ENCODE measurements around the gene CISD3.

CISD3 gene

DNA sequence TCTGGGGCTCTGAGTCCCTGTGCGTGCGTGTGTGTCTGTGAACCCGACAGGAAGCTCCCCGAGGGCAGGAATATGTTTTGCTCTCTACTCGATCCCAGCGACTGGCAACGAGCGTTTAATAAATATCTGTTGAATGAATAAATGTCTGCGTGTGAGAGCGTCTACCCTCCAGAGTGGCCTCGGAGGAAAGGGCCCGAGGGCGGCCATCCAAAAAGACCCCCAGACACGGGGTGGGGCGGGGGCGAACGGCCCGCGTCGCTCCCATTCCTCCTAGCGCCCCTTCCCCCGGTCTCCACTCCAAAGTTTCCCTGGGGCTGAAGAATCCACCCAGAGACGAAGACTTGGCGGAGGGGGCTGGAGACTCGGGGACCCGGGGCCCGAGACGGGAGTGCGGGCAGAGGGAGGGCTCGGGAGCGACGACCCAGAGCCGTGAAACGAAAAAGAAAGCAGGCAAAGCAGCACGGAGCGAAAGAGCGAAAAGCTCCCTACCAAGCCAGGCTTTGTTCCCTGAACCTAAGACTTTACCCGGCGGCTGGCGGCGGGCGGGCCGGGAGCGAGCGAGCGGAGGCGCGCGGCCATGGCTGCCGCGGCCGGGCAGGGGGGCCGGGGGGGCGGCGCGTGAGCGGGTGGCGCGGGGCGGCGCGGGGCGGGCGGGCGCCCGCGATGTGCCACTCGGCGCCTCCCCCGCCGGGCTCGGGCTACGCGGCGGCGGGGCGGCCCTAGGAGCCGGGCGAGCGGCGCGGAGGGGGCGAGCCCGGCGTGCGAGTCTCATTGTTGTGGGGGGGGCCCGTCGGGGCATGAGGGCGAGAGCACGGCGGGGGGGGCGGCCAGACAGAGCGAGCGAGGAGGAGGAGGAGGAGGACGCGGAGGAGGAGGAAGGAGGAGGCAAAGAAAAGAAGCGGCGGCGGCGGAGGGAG is 25.3 kb upstream of the CISD3 start, which contains the start of gene MLLT6:
TSS of gene MLLT6 (plus strand) at position 668 of the 917 bp plus-strand sequence. CDS start 360 bp downstream, outside the sequence.
- peak within 1 kb of the TSS; percentile 98 for H3K27ac ChIP-seq
- TF ChIP-seq, protein P1, sequence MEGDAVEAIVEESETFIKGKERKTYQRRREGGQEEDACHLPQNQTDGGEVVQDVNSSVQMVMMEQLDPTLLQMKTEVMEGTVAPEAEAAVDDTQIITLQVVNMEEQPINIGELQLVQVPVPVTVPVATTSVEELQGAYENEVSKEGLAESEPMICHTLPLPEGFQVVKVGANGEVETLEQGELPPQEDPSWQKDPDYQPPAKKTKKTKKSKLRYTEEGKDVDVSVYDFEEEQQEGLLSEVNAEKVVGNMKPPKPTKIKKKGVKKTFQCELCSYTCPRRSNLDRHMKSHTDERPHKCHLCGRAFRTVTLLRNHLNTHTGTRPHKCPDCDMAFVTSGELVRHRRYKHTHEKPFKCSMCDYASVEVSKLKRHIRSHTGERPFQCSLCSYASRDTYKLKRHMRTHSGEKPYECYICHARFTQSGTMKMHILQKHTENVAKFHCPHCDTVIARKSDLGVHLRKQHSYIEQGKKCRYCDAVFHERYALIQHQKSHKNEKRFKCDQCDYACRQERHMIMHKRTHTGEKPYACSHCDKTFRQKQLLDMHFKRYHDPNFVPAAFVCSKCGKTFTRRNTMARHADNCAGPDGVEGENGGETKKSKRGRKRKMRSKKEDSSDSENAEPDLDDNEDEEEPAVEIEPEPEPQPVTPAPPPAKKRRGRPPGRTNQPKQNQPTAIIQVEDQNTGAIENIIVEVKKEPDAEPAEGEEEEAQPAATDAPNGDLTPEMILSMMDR (conservative IDR thresholded peaks at IDR 0.05): no peak
- TF ChIP-seq ZFX (IDR thresholded peaks at IDR 0.05): no peak

DNA sequence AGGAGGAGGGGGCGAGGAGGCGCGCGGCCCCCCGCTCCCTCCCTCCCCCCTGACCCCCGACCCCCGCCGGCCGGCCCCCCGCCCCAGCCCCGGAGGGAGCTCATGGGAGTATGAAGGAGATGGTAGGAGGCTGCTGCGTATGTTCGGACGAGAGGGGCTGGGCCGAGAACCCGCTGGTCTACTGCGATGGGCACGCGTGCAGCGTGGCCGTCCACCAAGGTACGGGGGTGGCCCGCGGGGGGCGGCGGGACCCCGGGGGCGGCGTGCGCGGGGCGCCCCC is 24.7 kb upstream of the CISD3 start:
- TF ChIP-seq ZFX (IDR thresholded peaks at IDR 0.05): no peak
- TF ChIP-seq, protein P1 (conservative IDR thresholded peaks at IDR 0.05): no peak
- peak overlapping the region; percentile 98 for H3K27ac ChIP-seq

DNA sequence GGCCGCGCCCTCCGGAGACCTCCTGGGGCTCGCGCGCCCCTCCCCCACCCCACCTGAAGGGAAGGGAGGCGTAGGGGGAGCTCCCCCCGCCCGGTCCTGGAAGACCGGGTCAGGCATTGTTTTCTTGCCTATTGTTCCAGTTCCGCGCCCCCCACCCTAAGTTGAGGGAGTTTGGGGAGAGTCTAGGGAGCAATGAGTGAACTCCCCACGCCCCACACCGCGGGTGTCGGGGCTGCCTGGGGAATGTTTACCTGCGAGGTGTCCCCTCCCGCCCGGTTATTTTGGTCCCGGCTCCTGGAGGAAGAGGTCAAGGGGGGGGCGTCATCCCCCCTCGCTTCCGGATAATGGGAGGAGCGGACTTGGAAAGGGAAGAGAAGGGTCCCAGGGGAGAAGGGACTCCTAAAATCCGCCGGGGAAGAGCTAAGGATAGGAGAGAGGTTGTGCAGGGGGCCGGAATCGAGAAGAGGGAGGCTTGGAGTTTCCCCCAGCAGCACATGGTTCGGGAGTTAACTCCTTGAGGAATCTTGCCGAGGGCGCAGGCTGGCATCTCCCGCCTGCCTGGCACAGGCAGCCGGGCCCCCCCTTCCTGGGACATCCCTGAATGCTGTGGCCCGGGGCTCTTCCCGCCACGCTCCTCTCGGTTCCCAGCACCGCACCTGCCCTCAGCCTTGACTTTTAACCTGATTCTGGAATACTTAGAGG is 24.2 kb upstream of the CISD3 start:
- peak overlapping the region; percentile 98 for H3K27ac ChIP-seq
- TF ChIP-seq ZFX (IDR thresholded peaks at IDR 0.05): no peak
- TF ChIP-seq, protein P1 (conservative IDR thresholded peaks at IDR 0.05): no peak

DNA sequence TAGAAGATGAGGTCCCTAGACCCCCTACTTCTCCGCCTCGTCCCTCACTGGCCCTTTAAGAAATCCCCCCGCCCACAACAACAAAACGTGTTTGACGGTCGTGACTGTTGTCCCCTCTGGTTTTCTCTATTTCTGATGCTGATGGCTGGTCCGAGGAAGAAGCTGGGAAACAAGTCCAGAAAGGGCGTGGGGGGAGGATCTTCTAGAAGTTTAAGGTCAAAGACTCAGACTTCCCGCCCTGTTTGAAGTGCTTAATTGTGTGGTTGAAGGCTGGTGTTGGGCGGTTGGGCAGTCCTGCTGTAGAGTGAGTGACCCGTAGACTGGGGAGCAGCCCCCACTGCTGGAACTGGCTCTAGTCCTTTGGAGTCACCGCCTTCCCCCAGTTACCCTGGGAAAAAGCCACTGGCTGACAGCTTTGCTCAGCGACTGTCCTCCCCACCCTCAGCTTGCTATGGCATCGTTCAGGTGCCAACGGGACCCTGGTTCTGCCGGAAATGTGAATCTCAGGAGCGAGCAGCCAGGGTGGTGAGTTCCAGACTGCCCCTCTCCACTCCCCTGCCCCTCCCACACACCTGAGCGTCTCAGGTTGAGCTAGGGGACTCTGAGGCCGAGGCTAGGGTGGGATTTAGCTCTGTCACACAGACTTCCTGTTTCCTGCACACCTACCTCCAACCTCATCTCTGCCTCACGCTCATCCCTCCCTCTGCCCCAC is 23.5 kb upstream of the CISD3 start:
- peak overlapping the region; percentile 98 for H3K27ac ChIP-seq
- TF ChIP-seq, protein P1 (conservative IDR thresholded peaks at IDR 0.05): no peak
- no peak for TF ChIP-seq ZFX (IDR thresholded peaks at IDR 0.05)

DNA sequence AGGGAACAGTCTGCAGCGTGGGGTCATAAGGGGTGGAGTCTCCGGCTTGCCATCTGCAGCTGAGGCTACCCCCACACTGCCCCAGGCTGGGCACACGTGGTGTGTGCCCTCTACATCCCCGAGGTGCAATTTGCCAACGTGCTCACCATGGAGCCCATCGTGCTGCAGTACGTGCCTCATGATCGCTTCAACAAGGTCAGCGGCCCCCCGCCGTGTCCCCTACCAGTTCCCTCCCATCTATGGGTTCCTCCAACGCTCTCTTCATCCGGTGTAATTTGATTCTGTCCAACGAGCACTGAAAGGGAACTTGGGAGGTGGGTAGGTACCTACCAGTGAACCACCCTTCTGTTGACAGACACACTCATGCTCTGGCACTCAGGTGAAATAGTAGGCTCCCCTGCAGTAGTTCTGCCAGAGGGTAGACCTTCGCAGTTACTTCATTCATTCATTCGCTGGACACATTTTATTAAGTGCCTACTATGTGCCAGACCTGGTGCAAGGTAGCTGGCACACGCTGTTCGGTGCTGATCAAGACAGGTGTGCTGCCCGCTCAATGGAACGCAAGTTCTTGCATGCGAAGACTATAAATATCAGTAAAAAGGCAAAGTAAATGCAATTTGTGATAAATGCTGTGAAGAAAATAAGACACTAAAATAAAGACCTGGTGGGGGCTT is 22.3 kb upstream of the CISD3 start:
- no peak for TF ChIP-seq ZFX (IDR thresholded peaks at IDR 0.05)
- TF ChIP-seq, protein P1 (conservative IDR thresholded peaks at IDR 0.05): no peak
- H3K27ac ChIP-seq: no peak overlapping the region

DNA sequence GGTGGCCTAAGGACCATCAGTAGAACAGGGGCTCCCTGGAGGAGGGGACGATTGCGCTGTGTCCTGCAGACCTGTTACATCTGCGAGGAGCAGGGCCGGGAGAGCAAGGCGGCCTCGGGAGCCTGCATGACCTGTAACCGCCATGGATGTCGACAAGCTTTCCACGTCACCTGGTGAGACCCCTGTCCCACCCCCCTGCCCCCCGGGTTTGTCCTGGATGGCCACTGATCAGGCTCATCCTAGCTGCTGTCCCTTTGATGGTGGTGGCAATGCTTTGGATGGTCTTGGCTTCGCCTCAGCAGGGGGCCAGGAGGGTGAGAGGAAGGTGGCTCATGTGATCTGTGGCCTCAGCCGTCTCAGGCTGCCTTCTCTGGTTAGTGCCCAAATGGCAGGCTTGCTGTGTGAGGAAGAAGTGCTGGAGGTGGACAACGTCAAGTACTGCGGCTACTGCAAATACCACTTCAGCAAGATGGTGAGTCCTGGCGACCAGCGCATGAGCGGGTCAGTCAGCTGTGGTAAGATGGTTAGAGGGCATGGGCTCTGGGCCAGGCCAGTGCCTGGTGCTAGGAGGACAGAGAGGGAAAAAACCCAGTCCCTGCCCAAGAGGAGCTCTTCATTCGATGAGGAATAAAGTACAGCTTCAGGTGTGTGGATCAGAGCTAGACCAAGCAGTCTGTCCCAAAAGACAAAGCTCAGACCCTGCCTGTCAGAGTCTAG is 20.9 kb upstream of the CISD3 start:
- H3K27ac ChIP-seq: no peak overlapping the region
- no peak for TF ChIP-seq ZFX (IDR thresholded peaks at IDR 0.05)
- TF ChIP-seq, protein P1 (conservative IDR thresholded peaks at IDR 0.05): no peak
